Gastrocnemius medialis (tissue), 4 donors: ENCODE results near the gene MKI67. TPM values are rescaled to one million over a fixed set of nuclear protein-coding genes. Genes with fewer than 3 reads are reported as not detected.
"Not testable (repeated sequence)": the region's sequence is repeated elsewhere in the genome, so short reads cannot be mapped to it uniquely, and the experiment has no call there.

Source experiments
- ATAC-seq, 2 donors: fragments of 150-250 bp; one replicate each; pipeline ENCODE4 v1.9.1; 2016
- DNase-seq, 2 donors: peaks; one replicate each; pipeline ENCODE4 v3.0.0-alpha.2; 2019
- H3K27ac ChIP-seq, 4 donors: fragments of 200-600 bp; sonication (generic); 1 replicate in 1 of 4; 2 replicates in 3 of 4; pipeline ENCODE4 v1.5.1; 2016 to 2018; ENCODE audit warnings: mild to moderate bottlenecking in 2 of 4, moderate library complexity in 1 of 4
- H3K27me3 ChIP-seq, 3 donors: fragments of 200-600 bp; sonication (generic) in 2 of 3; 1 replicate in 1 of 3; 2 replicates in 2 of 3; pipeline versions ENCODE4 v1.5.1 to v1.6.0; 2016 to 2019; ENCODE audit warnings: mild to moderate bottlenecking in 1 of 3, moderate library complexity in 1 of 3
- H3K36me3 ChIP-seq, 2 donors: fragments of 200-600 bp; sonication (generic) in 1 of 2; one replicate each; pipeline ENCODE4 v1.5.1; 2017 to 2018
- H3K4me1 ChIP-seq, 2 donors: fragments of 200-600 bp; sonication (generic) in 1 of 2; one replicate each; pipeline ENCODE4 v1.5.1; 2016 to 2017; ENCODE audit warnings: mild to moderate bottlenecking in 2 of 2
- H3K4me3 ChIP-seq, 4 donors: fragments of 200-600 bp; sonication (generic) in 3 of 4; 1 replicate in 1 of 4; 2 replicates in 3 of 4; pipeline ENCODE4 v1.5.1; 2016 to 2019; ENCODE audit warnings: mild to moderate bottlenecking in 2 of 4
- H3K9me3 ChIP-seq, 3 donors: fragments of 200-600 bp; sonication (generic) in 2 of 3; 1 replicate in 1 of 3; 2 replicates in 2 of 3; pipeline ENCODE4 v1.5.1; 2016 to 2019
- CTCF ChIP-seq, 5 experiments: fragments of 450-650 bp in 3 of 5; fragments of 200-600 bp in 2 of 5; sonication (generic) in 2 of 5; IDR thresholded peaks in 4 of 5; conservative IDR thresholded peaks in 1 of 5; 1 replicate in 4 of 5; 2 replicates in 1 of 5; pipeline ENCODE4 v1.5.1; 2016 to 2019; ENCODE audit warnings: antibody characterized with exemption in 5 of 5, mild to moderate bottlenecking in 3 of 5, moderate library complexity in 3 of 5
- POLR2A ChIP-seq, 2 donors: fragments of 450-650 bp; IDR thresholded peaks; one replicate each; pipeline ENCODE4 v1.6.1; 2017; ENCODE audit warnings: antibody characterized with exemption in 2 of 2, mild to moderate bottlenecking in 2 of 2, moderate library complexity in 2 of 2
- in situ Hi-C, 4 donors: fragments of 200-750 bp; cut with MboI; loops; one replicate each; pipeline versions ENCODE4 v1.15.0 to v1.8.0; 2017; ENCODE audit warnings: low sequenced_read_pairs in 4 of 4
- intact Hi-C: fragments of 100-400 bp; cut with DNase I; formaldehyde crosslinking; loops from one replicate; pipeline ENCODE4 v1.15.1; 2023; ENCODE audit warnings: low total_unique reads
- total RNA-seq, 4 donors: library from RNA; depleted of rRNA; stranded (reverse); fragments of >200 nt; gene quantifications; one replicate each; pipeline versions ENCODE4 v1.1.0 to v1.2.3, GENCODE V29; 2016

The MKI67 gene
- total RNA-seq, 4 donors from 2014 or later = 0.25 to 1.4 (median 0.65) TPM; not detected in 1

- in situ Hi-C loops = no loop called here
- ATAC-seq = no peak
These were observed 31.0 kb downstream of the MKI67 start for GRCh38 chr10:128095027-128095752.

GRCh38 chr10:128094596-128094995, 31.6 kb downstream of the MKI67 start:
- H3K36me3 ChIP-seq, ATAC-seq, intact Hi-C loops, H3K9me3 ChIP-seq, H3K4me1 ChIP-seq, H3K27ac ChIP-seq, DNase-seq, in situ Hi-C loops, H3K4me3 ChIP-seq, H3K27me3 ChIP-seq: not testable (repeated sequence)

More at GRCh38 chr10:128095027-128095752, 31.0 kb downstream of the MKI67 start:
- H3K9me3 ChIP-seq = no peaks in the 10 kb centered on the region
- intact Hi-C loops = no loop called here
- no peak for DNase-seq
- no peaks in the 10 kb centered on the region for H3K36me3 ChIP-seq
- no peaks in the 10 kb centered on the region for H3K4me1 ChIP-seq
- TF ChIP-seq POLR2A (IDR thresholded peaks at IDR 0.05) = no peak
- TF ChIP-seq CTCF (IDR thresholded peaks at IDR 0.05 in 4 of 5, conservative IDR thresholded peaks at IDR 0.05 in 1 of 5) = no peak
- peaks cover 0 to 3% (median 0%) of the 10 kb centered on the region in 3 donors for H3K27me3 ChIP-seq
- H3K27ac ChIP-seq = no peak overlapping the region
- H3K4me3 ChIP-seq = no peak overlapping the region

GRCh38 chr10:128092454-128092853, 33.8 kb downstream of the MKI67 start:
- H3K4me1 ChIP-seq = no peaks in the 10 kb centered on the region
- no peak overlapping the region for H3K27ac ChIP-seq
- DNase-seq (no peak), ATAC-seq (no peak)
- H3K4me3 ChIP-seq = no peak overlapping the region
- H3K36me3 ChIP-seq = no peaks in the 10 kb centered on the region
- intact Hi-C loops (no loop called here), in situ Hi-C loops (no loop called here)
- TF ChIP-seq CTCF (IDR thresholded peaks at IDR 0.05 in 4 of 5, conservative IDR thresholded peaks at IDR 0.05 in 1 of 5) = no peak
- TF ChIP-seq POLR2A (IDR thresholded peaks at IDR 0.05) = no peak
- no peaks in the 10 kb centered on the region for H3K9me3 ChIP-seq
- peaks cover 0 to 3% (median 0%) of the 10 kb centered on the region in 3 donors for H3K27me3 ChIP-seq

GRCh38 chr10:128091636-128092210, 34.5 kb downstream of the MKI67 start:
- DNase-seq (no peak), ATAC-seq (no peak)
- Histone ChIP-seq H3K36me3 (no peaks in the 10 kb centered on the region), H3K27me3 (peaks cover 0 to 3% (median 0%) of the 10 kb centered on the region in 3 donors), H3K9me3 (no peaks in the 10 kb centered on the region), H3K27ac (no peak overlapping the region), H3K4me3 (no peak overlapping the region), H3K4me1 (no peaks in the 10 kb centered on the region)
- TF ChIP-seq CTCF (IDR thresholded peaks at IDR 0.05 in 4 of 5, conservative IDR thresholded peaks at IDR 0.05 in 1 of 5) (no peak), POLR2A (IDR thresholded peaks at IDR 0.05) (no peak)
- in situ Hi-C loops (no loop called here), intact Hi-C loops (no loop called here)

- Histone ChIP-seq H3K27ac (no peak overlapping the region), H3K36me3 (no peaks in the 10 kb centered on the region), H3K4me3 (no peak overlapping the region), H3K4me1 (no peaks in the 10 kb centered on the region), H3K9me3 (no peaks in the 10 kb centered on the region), H3K27me3 (peaks cover 0 to 3% (median 0%) of the 10 kb centered on the region in 3 donors)
- TF ChIP-seq POLR2A (IDR thresholded peaks at IDR 0.05) (no peak), CTCF (IDR thresholded peaks at IDR 0.05 in 4 of 5, conservative IDR thresholded peaks at IDR 0.05 in 1 of 5) (no peak)
- ATAC-seq (no peak), DNase-seq (no peak)
- in situ Hi-C loops = no loop called here
- intact Hi-C loops = no loop called here
These were observed 38.1 kb downstream of the MKI67 start for GRCh38 chr10:128087884-128088709.
